GM19043 (cell line): ENCODE results near the gene NDST1.
A peak's percentile ranks its signal among the peaks of the same experiment; 100 is the strongest.

Experiments
- ATAC-seq: cut with Tn5 transposase; IDR thresholded peaks from one replicate; pipeline ENCODE4 v1.9.1; 2021; ENCODE audit warnings: low read depth; ENCODE audit not compliant: unreplicated experiment

Gene NDST1

GRCh38 chr5:150488519-150489359 lies 19.2 kb upstream of the NDST1 start:
- no peak for ATAC-seq

GRCh38 chr5:150489360-150490295 lies 18.3 kb upstream of the NDST1 start:
- peak; percentile 86 for ATAC-seq

GRCh38 chr5:150490296-150490669 lies 17.6 kb upstream of the NDST1 start:
- ATAC-seq = no peak

GRCh38 chr5:150490754-150491153 lies 17.2 kb upstream of the NDST1 start:
- ATAC-seq = no peak

- no peak for ATAC-seq
These were observed 16.1 kb upstream of the NDST1 start for GRCh38 chr5:150491876-150492275.

- ATAC-seq = no peak
These were observed 15.3 kb upstream of the NDST1 start for GRCh38 chr5:150492621-150493020.

- ATAC-seq = no peak
These were observed 11.8 kb upstream of the NDST1 start for GRCh38 chr5:150496098-150496497.

GRCh38 chr5:150496534-150496933 lies 11.4 kb upstream of the NDST1 start:
- ATAC-seq = no peak

- ATAC-seq = no peak
These were observed 10.5 kb upstream of the NDST1 start for GRCh38 chr5:150497274-150497988.

- no peak for ATAC-seq
These were observed 10.0 kb upstream of the NDST1 start for GRCh38 chr5:150497989-150498317.

- ATAC-seq = no peak
These were observed 9.4 kb upstream of the NDST1 start for GRCh38 chr5:150498501-150498900.

- no peak for ATAC-seq
These were observed 9.0 kb upstream of the NDST1 start for GRCh38 chr5:150498971-150499370.

GRCh38 chr5:150499437-150499956 lies 8.4 kb upstream of the NDST1 start:
- no peak for ATAC-seq

- ATAC-seq = no peak
These were observed 7.5 kb upstream of the NDST1 start for GRCh38 chr5:150500328-150500841.

- no peak for ATAC-seq
These were observed 7.0 kb upstream of the NDST1 start for GRCh38 chr5:150500905-150501304.

- no peak for ATAC-seq
These were observed 5.8 kb upstream of the NDST1 start for GRCh38 chr5:150502106-150502505.

- ATAC-seq = no peak
These were observed 5.1 kb upstream of the NDST1 start for GRCh38 chr5:150502847-150503246.

- no peak for ATAC-seq
These were observed 4.5 kb upstream of the NDST1 start for GRCh38 chr5:150503386-150503785.

GRCh38 chr5:150503977-150504620 lies 3.8 kb upstream of the NDST1 start:
- ATAC-seq = no peak

- no peak for ATAC-seq
These were observed 2.9 kb upstream of the NDST1 start for GRCh38 chr5:150505041-150505511.
